Posterior cingulate gyrus (tissue), 11 donors: ENCODE results near the gene NLK.
A peak's percentile ranks its signal among the peaks of the same experiment; 100 is the strongest.
"Not testable (repeated sequence)": the region's sequence is repeated elsewhere in the genome, so short reads cannot be mapped to it uniquely, and the experiment has no call there.

Experiments
- DNase-seq, 10 donors: peaks; one replicate each; pipeline versions ENCODE4 v3.0.0 to v3.0.0-alpha.2; 2020 to 2021; ENCODE audit warnings: mixed read lengths in 3 of 10
- intact Hi-C: fragments of 100-400 bp; cut with DNase I; formaldehyde crosslinking; loops from one replicate; pipeline ENCODE4 v1.15.1; 2023

NLK gene

DNA sequence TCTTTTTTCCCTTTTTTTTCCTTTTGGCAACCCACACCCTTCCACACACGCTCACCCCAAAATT, at the start of gene NLK:
Gene NLK (plus strand): TSS at position 21 of the 64 bp plus-strand sequence. CDS start 197 bp downstream, outside the sequence.
- DNase-seq: no peak
- intact Hi-C loops: loop anchor here (5.0 kb wide), 2 partner anchors 100 to 150 kb away; partner anchors contain the start of gene LYRM9

DNA sequence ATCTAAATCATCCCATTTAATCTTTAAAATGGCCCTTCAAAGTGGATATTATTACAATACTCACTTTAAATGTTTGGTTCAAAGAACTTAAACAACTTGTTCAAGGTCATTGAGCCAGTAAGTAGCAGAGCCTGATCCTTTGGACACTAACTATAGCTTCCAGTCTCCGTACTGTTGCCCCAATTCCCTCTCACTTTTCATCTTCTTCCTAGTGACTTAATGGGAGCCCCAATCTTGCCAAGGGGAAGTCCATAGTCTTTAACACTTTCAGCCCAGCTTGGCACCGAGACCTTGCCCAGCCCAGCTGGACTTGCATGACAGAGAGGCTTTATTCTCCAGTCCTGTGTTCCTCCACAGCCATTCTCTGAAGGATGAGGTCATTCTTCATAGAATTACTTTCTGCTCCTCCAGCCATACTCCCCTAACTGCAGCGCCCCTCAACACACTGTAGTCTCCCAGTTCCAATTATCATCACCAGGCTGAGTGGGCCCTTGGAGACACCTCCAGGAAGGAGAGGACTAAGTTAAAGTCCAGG, 49.2 kb upstream of the NLK start:
- intact Hi-C loops: no loop called here
- DNase-seq: peak in 8 of 10 donors; percentile 38 to 95 (median 62)

DNA sequence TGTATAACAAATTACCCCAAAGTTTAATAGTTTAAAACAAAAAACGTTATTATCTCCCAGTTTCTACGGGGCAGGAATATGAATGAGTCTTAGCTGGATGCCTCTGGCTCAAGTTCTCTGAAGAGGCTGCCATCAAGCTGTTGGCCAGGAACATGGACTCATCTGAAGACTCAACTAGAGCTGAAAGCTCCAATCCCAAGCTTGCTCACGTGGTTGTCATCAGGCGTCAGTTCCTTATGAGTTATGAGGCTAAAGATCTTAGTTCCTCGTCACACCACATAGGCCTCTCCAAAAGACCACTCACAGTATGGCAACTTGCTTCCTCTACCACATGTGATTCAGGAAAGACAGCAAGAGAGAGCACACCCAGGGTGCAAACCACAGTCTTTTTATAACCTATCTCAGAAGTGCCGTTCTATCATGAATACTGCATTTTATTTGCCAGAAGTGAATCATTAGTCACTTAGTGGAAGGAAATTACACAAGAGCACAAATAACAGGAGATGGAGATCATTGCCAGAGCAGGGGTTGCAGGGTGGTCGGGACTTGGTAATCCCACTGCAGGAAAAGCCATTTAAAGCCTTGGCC, 48.7 kb upstream of the NLK start:
- intact Hi-C loops: no loop called here
- no peak for DNase-seq

DNA sequence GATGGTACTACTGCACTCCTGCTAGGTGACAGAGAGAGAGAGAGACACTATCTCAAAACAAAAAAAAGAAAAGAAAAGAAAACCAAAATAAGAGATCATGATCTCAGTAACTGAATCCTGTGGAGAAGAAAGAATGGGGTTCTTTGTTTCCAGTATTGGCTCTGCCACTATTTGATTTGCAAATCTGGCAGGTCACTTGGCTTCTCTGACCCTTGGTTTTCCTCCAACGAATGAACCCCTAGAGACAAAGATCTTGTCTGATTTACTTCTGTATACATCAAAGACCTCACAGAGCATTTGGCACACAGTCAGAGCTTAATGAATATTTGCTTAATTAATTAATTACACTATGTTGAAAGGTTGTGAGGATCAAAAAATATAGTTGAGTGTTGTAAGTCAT, 47.9 kb upstream of the NLK start:
- intact Hi-C loops: no loop called here
- DNase-seq: no peak

DNA sequence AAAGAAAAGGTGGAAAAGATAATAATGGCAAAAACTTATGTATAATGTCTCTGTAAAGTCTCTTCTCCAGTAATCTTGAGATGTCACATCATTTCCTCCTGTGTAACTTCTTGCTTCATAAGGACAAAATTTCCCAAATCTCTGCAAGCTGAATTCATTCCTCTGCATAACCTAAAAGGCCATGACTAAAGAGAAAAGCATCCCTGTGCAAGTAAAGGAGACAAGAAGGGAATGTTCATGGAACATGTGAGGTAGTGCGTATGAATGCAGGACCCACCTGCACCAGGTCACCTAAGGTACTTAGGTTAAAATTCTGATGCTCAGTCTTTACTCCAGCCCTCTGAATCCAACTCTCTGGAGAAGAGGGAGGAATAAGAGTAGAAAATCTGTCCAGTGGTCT, 46.9 kb upstream of the NLK start:
- intact Hi-C loops: loop anchor here (5.0 kb wide), 1 partner anchor 103 kb away; the partner anchor contains the start of gene LYRM9
- DNase-seq: no peak

- intact Hi-C loops: loop anchor here (5.0 kb wide), 1 partner anchor 104 kb away; the partner anchor contains the start of gene LYRM9
- DNase-seq: no peak
Measured at GRCh38 chr17:27996202-27997043, 46.1 kb upstream of the NLK start.

DNA sequence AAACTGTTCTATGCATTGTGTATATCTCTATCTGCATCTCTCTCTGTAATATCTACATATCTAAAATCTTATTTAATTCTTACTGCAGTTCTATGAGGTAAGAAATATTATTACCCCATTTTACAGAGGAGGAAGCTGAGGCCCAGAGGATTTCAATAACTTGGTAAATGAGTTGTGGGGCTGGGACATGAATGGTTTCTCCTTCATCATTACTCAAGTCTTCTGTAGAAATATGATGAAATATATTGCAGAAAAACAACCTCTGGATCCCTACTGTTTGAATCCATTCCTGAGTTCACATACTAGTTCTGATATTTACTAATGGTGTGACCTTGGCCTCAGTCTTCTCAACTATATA, 45.5 kb upstream of the NLK start:
- intact Hi-C loops: loop anchor here (5.0 kb wide), 1 partner anchor 105 kb away; the partner anchor contains the start of gene LYRM9
- DNase-seq: no peak

- intact Hi-C loops: loop anchor here (5.0 kb wide), 1 partner anchor 105 kb away; the partner anchor contains the start of gene LYRM9
- no peak for DNase-seq
Measured at GRCh38 chr17:27997522-27997921, 45.0 kb upstream of the NLK start.

DNA sequence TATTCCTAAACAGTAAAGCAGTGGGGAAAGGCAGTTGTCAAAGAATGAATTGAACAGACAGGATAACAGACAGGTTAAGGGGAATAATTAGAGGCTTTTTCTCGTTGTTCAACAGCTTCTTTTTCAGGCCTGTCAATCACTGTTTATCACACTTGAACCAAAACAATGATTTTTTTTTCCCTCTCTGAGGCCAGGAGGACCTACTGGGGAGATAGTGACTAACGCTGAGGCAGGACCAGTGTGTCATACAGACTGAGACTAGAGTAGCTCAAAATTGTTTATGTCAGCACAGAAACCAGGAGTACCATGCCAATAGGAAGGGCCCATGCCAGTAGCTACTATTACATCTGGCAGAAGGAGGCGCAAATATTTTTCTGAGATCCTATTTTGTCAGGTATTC, 41.3 kb upstream of the NLK start:
- intact Hi-C loops: no loop called here
- DNase-seq: no peak

DNA sequence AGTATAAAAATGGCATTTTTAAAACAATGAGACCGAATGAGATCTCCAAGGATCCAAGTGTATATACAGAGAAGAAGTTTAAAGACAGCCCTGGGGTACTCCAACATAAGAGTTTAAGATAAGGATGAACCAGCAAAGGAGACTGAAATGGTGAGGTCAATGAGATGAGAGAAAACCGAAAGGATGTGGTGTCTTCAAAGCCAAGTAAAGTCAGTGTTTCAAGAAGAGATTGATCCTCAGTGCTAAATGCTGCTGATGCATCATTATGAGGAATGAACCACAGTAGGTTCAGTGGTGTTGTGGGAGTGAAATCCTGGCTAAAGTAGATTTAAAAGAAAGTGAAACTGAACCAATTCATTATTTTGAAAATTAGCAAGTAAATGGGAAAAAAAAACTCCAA, 38.1 kb upstream of the NLK start:
- no peak for DNase-seq

GRCh38 chr17:28007925-28008324, 34.6 kb upstream of the NLK start:
- DNase-seq, intact Hi-C loops: not testable (repeated sequence)

More for the DNA sequence above, 38.1 kb upstream of the NLK start:
- intact Hi-C loops: no loop called here

- intact Hi-C loops: no loop called here
- DNase-seq: no peak
Measured at GRCh38 chr17:28008513-28008912, 34.0 kb upstream of the NLK start.

DNA sequence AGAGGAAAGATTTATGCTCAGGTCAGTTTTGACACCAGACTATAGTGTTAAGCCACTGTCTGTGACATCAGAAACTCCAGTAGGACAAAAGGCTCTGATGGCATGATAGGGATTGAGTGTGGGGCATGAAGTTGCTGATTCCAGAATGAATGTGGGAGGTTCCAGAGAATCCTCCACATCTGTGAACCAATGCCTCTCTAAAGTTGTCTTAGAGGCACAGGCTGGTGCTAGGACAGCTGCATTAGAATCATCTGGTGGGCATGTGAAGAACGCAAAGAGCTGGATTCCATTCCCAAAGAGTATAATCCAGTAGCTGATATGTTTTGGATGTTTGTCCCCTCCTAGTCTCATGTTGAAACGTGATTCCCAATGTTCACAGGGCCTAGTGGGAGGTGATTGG, 32.1 kb upstream of the NLK start:
- intact Hi-C loops: no loop called here
- DNase-seq: no peak

DNA sequence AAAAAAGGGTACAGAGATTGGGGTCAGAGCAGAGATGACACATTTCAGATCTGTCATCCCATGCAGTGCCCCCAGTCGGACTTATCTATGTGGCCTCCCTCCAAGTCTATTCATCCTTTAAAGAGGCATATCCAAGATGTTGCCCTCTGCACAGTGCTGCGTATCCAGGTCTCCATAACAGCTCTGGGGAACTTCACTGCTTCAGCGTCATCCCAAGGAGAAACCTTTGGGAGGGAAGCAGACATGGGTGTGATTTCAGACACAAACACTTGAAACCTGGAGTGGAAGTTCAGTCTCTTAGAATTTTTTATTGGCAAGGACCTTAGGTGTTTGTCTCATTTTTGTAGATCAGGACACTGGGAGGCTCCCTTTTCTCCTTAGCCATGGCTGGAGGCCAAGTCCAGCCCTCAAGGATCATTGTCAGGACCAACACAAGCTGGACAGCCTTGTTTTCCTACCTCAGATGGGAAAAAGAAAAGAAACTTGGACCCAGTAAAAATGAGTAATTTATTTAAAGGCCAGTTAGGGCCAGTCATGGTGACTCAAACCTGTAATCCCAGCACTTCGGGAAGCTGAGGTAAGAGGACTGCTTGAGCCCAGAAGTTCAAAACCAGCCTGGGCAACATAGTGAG, 23.9 kb upstream of the NLK start:
- intact Hi-C loops: no loop called here
- no peak for DNase-seq

- intact Hi-C loops: no loop called here
- DNase-seq: no peak
Measured at GRCh38 chr17:28020515-28020914, 22.0 kb upstream of the NLK start.

GRCh38 chr17:28029044-28029443, 13.4 kb upstream of the NLK start:
- DNase-seq: no peak
- intact Hi-C loops: no loop called here

- intact Hi-C loops: no loop called here
- DNase-seq: no peak
Measured at GRCh38 chr17:28030386-28030785, 12.1 kb upstream of the NLK start.

- DNase-seq: no peak
- intact Hi-C loops: no loop called here
Measured at GRCh38 chr17:28031174-28031573, 11.3 kb upstream of the NLK start.

- peak in 4 of 10 donors; percentile 24 to 77 (median 29) for DNase-seq
- intact Hi-C loops: no loop called here
Measured at GRCh38 chr17:28033972-28034714, 8.3 kb upstream of the NLK start.

DNA sequence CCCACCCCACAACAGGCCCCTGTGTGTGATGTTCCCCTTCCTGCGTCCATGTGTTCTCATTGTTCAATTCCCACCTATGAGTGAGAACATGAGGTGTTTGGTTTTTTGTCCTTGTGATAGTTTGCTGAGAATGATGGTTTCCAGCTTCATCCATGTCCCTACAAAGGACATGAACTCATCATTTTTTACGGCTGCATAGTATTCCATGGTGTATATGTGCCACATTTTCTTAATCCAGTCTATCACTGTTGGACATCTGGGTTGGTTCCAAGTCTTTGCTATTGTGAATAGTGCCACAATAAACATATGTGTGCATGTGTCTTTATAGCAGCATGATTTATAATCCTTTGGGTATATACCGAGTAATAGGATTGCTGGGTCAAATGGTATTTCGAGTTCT, 7.0 kb upstream of the NLK start:
- intact Hi-C loops: not testable (repeated sequence)

GRCh38 chr17:28035884-28036283, 6.6 kb upstream of the NLK start:
- intact Hi-C loops, DNase-seq: not testable (repeated sequence)

More for the DNA sequence above, 7.0 kb upstream of the NLK start:
- DNase-seq: not testable (repeated sequence)
